Measurements from ENCODE around the gene ABHD2. TPM values are rescaled to one million over a fixed set of nuclear protein-coding genes. Genes with fewer than 3 reads are reported as not detected.
A peak's percentile ranks its signal among the peaks of the same experiment; 100 is the strongest.

Gene ABHD2
- total RNA-seq, 1 donor from 2014 or later = 49.1 TPM

DNA sequence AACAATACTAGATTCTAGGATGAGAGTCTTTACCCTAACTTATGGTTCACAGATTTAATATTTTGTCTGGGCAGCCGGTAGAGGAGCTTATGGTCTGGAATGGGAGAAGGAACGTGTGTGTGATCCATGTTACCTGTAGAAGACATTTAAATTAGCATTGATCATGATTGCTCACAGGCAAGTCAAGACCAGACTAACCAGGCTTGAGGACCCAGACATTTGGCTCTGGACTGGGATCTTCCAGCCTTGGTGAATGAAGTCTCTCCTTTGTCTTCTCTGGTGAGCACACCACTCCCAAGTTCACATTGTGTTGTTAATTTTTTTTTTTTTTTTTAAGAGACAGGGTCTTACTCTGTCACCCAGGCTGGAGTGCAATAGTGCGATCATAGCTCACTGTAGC, 11.7 kb downstream of the ABHD2 start:
- no peak for ATAC-seq

DNA sequence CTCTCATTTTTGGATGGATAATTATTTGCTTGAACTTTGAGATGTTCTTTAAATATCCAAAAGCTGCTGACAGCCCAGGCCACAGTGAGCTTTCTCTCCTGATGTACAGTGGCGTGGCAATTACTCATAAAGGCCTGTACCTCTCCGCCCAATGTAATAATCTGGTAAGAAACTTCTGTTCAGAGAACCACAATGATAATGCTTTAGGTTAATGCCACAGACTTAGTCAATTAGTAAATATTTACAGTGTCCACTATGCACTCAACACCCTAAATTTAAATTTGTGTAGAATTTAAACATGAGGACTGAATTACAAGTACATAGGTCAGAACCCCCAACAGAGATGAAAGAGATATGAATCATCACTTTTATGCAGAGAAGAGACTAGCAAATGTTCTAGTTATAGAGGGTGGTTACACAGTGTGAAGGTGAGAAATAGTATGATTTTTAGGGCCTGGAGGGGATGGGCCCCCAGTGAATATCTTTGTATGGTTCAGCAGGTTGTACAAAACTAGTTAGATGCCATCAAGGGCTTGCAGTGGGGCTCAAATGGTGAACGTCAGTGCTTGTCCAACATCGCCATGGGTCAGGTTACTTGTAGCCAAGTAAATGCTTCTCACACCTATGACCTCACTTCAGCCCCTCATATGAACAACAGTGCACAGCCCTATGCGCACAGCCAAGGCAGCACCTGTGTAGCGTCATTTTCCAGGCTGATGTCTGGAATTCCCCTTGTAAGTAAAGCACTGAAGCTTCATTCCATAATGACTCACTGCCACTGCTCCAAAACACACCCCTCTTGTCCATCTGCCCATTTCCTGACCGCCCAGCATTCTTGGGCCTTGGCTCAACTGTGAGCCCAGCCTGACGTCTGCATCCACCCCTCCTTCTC, 13.3 kb downstream of the ABHD2 start:
- peak; percentile 88 for ATAC-seq

DNA sequence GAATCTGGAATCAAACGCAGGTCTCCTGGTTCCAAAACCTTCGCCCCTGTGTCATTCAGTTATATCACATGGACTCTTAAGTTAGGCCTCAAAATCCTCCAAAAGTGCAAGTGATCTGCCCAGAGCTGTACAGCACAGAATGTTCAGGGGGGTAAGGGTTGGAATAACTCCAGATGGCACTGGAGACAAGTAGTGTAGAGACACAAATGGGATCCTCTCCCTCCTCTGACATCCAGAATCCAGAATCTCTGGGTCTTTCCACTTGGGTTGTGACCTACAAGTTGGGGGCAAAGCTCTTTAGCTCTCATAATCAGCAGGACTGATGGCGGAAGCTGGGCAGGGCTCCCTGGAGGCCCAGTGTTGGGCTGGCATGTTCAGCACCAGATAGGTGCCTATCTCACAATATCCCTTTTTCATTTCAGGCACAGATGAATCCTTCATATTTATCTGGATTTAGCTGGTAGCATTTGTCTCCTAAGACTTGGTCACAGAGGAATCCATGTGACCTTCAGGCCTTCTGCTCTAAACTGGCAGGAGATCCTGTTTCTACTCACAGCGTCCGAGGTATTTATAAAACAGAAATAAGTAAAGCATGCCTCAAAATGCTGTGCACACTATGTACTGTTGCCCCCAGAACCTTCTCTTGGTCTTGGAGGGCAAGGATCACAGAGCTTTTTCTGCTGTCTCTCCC, 15.4 kb downstream of the ABHD2 start:
- no peak for ATAC-seq

DNA sequence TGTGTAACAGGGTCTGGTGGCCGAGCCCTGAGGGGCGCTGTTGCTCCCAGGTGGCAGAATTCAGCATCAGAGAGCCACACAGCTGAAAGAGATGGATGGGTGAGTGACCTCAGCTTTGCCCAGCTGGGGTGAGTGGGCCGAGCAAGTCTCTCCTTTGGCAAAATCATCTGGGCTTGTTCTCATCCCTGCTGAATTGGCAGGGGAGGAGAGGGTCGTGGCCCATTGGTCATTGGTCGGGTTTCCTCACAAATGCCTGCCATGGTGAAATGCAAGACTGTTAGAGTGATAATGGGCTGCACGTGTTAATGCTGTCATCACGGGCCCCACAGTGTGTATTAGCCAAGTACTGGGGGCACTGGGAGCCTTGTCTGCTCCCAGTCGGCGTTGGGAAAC, 15.9 kb downstream of the ABHD2 start:
- no peak for ATAC-seq

DNA sequence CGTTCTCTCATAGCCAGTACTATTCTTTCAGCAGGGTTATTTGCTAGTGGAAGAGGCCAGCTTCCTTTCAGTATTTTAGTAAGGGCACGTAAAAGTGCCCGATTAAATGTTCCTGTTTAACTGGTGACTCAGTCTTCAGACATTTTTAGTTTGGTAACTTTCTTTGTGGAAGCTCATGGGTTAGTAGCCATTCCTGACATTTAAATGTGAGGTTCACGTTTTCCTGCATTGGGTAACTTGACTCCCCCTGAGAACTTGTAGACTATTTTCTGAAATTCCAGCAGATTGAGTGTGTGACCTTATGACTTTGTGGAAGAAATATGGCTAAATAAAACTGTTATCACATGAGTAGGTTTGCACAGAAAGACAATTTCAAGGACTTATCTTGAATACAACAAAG, 16.9 kb downstream of the ABHD2 start:
- no peak for ATAC-seq

DNA sequence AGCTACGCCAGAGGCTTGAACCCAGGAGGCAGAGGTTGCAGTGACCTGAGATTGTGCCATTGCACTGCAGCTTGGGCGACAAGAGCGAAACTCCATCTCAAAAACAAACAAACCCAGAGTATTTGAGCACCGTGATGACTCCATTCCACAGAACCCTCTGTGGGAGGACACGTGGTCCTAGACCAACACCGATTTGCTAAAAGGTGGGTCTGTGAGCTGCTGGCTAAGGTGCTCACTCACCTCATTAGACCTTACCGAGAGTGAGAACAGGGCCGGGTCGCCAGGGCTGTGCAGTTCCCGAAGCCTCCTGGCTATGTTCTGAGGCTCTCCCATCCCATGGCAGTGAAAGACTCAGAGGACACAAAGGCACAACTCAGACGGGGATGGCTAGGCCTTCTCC, 17.9 kb downstream of the ABHD2 start:
- ATAC-seq = no peak

DNA sequence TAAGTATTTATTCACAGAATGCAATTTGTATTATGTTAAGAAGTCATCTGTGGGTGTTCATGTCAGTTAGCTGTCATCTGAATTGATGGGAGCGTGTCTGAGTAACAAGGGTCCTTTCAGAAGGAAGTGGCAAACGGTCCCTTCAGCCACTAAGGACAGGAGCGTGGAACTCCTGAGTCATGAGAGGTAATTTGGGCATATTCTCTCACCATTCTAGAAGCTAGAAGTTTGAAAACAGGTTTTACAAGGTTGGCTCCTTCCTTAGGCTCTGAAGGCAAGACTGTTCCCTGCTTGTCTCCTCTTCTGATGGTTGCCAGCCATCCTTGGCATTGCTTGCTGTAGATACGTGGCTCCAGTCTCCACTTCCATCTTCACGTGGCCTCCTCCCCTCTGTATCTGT, 19.7 kb downstream of the ABHD2 start:
- ATAC-seq = peak; percentile 83

DNA sequence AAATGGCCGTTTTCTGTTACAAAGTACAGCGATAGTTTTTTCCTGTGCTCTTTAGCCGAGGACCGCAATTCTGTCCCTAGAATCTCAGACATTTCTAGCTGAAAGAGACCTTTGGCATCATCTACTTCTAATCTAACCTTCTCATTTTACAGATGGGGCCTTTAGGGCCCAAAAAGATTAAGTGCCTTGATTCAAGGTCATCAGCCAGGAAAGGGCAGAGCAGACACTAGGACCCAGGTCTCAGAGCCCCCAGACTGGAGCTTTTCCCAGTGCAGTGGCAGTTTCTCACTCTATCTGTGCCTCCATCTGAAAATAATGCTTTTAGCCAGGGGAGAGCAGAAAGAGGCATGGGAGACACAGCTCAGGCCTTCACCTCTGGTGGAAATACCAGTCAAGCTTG, 20.6 kb downstream of the ABHD2 start:
- no peak for ATAC-seq

DNA sequence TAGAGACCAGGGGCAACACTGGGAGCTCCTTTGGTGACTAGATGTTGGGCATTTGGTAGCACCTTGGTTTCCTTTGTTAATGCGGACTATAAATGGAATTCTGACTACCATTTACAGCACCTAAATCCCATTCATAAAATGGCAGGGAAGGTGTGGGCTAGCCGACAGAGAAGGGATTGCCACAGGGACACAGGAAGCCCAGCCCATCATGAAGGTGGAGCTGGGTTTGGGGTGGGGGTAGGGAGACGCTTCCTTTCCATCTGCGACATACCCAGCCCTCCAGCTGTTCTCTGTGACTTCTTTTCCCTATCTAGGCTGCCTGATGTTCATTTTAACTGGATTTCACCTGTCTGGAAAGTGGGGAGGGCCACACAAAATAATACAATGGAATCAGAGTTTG, 21.0 kb downstream of the ABHD2 start:
- ATAC-seq = no peak

DNA sequence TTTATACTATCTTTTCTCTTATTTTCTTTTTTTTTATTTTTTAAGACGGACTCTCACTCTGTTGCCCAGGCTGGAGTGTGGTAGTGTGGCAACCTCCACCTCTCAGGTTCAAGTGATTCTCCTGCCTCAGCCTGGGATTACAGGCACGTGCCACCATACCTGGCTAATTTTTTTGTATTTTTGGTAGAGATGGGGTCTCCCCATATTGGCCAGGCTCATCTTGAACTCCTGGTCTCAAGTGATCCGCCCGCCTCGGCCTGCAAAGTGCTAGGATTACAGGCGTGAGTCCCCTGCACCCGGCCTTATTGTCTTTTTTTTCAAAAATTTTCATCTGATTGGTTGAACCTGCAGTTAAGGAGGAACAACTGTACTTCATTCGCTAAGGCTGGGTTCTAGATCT, 21.8 kb downstream of the ABHD2 start:
- no peak for ATAC-seq

DNA sequence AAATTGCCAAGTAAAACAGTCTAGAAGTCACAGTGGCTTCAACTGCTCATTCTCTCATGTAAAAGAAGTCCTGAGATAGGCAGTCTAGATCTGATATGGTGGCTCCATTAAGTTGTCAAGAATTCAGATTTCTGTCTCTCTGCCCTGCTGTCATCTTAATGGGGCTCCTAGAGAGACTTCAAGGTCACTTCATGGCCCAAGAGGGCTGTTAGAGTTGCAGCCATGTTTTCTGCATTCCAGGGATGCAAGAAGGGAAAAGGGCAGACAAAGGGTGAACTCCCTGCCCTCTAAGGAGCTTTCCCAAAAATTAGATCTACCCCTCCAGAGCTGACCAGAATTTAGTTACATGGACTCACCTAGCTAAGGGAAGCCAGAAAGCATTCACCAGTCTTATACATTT, 23.1 kb downstream of the ABHD2 start:
- no peak for ATAC-seq

DNA sequence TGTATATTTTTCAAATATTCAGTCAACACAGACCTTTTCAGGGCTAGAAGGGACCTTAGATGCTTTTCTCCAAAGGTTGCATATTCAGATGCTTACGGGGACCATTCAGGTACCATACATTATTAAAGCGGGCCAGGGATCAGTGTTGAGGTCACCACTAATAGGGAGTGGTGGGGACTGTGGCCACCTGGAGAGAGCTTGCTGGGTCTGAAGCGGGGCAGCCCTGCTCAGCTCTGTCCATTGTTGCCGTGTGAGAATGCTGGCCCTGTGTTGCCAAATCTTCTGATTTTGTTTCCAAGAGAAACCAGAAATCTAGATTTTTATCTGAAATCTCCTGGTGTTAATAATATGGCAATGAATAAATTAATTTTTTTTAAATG, 23.7 kb downstream of the ABHD2 start:
- no peak for ATAC-seq

DNA sequence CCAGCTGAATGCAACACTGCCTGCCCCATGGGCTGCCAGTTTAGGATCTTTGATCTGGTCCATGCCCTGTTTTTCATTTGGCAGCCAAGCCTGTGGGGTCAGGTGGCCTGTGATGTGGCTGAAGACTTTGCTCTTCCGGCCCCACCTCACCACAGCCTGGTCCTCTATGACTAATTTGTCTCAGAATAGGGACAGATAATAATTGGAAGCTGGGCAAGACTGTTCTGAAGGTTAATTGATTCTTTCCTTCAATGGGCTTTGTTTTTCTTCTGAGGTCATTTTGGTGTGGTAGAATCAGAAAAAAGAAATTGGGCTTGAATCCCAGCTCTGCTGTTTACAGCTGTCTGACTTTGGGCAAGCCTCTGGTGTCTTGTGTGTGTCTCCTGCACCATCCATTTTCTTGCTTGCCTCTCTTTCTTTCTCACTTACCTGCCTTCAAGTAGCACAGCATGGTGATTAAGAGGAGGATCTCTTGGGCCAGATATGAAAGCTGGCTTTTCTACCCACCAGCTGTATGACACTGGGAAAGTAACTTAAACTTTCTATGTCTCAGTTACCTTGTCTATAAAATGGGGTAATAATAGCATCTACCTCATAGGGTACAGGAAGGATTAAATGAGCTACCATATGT, 24.2 kb downstream of the ABHD2 start:
- ATAC-seq = peak; percentile 37

DNA sequence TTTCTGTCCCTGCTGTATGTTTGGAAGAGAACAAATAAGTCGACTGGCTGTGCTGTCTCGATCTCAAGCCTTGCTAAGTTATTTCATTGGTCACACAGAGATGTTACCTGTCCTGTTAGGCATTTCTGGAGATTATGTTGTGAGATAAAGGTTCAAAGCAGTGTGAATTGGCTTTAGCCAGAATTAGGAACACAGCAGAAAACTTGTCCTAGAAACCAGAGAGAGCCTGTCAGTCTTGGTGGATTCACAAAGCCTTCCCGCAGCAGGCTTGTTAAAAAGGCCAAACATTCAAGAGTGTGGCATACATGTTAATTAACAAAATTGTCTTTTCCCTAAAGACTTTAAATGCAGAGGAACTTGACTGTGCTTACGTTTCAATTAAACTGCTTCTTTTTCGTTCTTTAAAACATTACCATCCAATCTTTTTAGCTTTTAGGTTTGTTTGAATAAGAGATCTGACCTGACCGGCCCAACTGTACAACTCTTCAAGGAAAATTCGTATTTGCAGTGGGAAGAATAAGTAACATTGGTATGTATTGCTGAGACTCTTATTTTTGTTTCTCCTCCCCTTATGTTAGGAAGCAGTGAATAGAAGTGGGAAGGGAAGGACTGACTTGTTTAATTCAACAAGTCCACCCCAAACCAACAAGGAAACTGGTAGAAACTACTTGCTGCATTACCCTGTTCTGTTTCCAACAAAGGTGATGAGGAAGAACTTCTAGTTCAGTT, 25.2 kb downstream of the ABHD2 start:
- ATAC-seq = no peak

DNA sequence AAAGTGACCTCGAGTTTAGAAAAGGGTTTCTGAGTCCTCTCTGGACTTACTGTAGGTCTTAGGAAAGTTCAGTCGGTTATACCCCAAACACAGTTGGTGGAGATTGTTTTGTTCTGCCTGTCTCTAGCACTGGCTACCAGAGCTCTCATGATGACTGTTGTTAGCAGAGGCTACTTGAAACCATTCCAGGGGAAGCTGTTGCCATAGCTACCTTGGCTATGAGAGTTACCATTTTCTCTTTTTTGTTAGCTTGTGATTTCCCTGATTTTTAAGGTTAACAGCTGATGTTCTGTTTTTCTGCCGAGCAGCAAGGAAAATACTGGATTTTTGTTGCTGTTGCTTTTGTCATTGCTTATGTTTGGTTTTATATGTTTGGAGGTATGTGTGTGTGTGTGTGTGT, 26.7 kb downstream of the ABHD2 start:
- no peak for ATAC-seq

DNA sequence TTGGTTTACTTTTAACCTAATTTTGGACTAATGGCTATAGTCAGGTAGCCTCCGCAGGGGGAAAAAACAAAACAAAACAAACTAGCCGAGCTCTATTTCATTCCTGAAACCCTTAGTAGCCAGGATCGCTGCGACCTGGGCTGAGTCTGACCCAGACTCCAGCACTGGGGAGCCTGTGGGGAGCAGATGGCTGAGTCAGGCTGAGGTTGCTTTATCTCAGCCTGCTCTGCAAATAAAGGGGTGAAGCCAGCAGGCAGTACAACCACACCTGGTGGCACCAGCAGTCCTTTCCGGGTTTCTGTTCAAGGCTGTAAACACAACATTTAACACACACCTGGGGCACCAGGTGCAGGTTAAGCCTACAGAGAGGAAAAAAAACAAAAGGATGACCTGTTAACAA, 27.3 kb downstream of the ABHD2 start:
- ATAC-seq = peak; percentile 54

DNA sequence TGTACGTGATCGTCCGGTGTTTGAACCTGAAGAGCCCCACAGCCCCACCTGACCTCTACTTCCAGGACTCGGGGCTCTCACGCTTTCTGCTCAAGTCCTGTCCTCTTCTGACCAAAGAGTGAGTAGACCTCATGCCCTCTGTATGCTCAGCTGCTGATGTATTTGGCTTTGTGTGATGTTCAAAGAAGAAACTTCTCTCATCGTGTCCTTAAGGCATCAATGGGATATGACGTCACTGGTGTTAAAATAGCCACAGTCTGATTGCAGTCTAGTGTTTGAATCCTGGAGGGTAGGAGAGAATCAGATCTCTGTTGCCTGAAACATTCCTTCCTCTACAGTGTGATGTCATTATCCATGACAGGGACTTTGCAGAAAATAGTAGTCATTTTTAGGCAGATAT, 28.1 kb downstream of the ABHD2 start:
- ATAC-seq = no peak

DNA sequence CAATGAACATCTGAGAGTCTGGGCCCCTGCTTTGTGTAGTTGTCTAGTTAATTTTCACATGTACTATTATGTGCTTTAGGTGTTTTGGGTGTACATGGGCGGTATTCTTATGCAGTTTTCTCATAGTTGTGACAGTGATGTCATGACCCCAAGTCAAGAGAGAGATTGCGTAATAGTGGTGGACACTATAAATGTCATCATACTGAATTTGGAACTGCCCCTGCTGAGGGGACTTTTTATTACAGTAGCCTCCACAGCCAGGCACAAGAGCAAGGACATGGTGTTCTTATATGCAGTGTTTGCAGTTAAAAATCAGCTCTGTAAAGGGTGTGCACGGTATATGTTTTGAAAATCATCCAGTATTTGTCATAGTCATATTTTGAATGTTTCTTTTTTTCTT, 29.5 kb downstream of the ABHD2 start:
- no peak for ATAC-seq

DNA sequence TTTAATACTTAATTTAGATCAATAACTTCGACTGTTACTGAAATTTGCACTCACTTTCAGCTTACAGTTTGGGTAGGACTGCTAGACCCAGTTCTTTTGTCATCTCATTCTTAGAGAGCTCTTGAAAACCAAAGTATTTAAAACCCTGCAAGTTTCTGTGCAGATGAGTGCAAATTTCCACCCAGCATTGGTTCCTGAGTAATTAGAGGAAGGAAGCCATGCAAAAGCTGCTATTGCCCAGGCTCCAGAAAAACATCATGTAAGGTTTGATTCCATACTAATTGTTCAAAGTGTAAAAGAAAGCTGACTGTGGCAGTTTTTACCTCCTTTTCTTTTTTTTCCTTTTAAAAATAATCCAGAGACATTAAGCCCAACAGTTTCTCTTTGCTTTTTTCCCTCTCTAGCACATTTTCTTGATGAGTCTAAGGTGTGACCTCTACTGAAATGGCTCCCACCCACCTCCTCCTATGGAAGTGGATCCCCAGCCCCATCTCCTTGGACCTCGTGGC, 30.3 kb downstream of the ABHD2 start:
- ATAC-seq = no peak

DNA sequence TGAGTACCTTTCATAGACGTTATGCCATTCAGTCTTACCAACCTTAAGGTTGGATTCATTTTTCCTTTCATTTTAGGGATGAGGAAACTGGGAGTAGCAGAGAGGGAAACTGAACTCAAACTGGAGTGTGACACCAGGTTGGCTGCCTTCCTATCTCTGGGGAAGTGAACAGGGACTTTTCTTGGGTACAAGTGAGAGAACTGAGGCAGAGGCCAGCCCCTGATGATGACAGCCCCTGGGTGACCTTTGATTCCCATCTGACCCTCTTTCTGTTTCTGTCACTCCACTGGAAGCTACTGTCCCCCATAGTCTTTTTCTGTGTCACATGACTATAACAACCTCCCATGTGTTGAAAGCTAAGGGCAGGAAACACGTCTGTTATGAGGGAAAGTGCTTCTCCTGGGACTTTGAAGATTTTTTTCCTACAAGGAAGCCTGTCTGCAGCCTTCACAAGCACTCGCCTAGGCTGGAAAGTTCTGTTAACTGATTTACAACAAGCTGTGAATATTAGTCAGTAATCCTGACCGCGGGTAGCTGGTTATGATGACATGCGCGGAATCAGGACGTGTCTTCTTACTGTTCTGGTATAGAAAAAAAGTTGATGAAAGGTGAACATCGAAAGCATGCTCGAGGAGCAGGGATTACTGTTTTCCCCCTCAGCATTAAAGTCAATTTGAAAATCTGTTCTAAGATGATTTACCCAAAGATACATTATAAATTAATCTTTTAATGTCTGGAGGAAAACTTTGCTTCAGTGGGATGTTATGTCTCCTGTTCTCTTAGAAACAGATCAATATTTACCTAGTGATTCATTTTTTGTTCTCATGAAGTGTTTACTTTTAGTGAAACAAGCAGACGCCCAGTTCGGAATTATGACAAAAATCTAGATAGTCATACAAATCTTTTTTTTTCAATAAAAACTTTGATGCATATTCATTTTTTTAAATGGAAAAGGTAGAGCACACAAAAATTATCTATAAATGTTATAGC, 31.5 kb downstream of the ABHD2 start:
- peak; percentile 56 for ATAC-seq

DNA sequence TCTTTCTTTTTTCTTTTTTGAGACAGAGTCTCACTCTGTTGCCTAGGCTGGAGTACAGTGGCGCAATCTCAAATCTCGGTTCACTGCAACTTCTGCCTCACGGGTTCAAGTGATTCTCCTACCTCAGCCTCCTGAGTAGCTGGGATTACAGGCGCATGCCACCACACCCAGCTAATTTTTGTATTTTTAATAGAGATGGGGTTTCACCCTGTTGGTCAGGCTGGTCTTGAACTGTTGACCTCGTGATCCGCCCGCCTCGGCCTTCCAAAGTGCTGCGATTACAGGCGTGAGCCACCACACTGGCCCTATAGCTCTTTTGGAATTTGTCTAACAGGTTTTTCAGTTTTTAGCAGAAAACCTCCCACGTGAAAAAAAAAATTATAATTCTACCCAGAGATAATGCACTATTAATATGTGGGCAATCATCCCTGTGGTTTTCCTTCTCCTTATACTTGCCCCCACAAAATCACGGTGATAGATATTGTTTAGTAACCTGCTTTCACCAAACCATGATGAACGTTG, 32.3 kb downstream of the ABHD2 start:
- peak; percentile 14 for ATAC-seq
